OCI-LY7 (cell line): ENCODE results near the gene GFY. TPM values are rescaled to one million over a fixed set of nuclear protein-coding genes. Genes with fewer than 3 reads are reported as not detected.

Source experiments
- BruUV-seq: library from RNA; stranded (reverse); fragments of 400-500 nt; replicated peaks from 2 replicates; lab custom pipeline; 2021; lab: Mats Ljungman, UMichigan
- CTCF ChIA-PET: fragments of 300-600 bp; sonication (Branson Sonifier 250); formaldehyde crosslinking; loops from one replicate; lab custom pipeline; 2022; ENCODE audit warnings: antibody characterized with exemption; ENCODE audit not compliant: unreplicated experiment; lab: Charles Lee
- POLR2A ChIA-PET: fragments of 300-600 bp; sonication (Branson Sonifier 250); formaldehyde crosslinking; loops from one replicate; lab custom pipeline; 2022; ENCODE audit warnings: antibody characterized with exemption; lab: Charles Lee
- DNase-seq: peaks from one replicate; pipeline ENCODE4 v3.0.0-alpha.2; 2015; ENCODE audit warnings: low spot score
- H2AFZ ChIP-seq: fragments of 200-600 bp; sonication (generic), shearing (Covaris generic); 2 replicates; pipeline ENCODE4 v1.6.1; 2014; ENCODE audit warnings: mild to moderate bottlenecking, antibody characterized with exemption, low read length, moderate library complexity
- H3K27ac ChIP-seq: fragments of 200-600 bp; sonication (generic); 2 replicates; pipeline ENCODE4 v1.5.1; 2014; ENCODE audit warnings: mixed run types, low read depth, mild to moderate bottlenecking, moderate library complexity, low read length, inconsistent platforms; ENCODE audit not compliant: poor library complexity, severe bottlenecking
- H3K36me3 ChIP-seq: fragments of 200-600 bp; sonication (generic); 2 replicates; pipeline ENCODE4 v1.6.1; 2014; ENCODE audit warnings: mild to moderate bottlenecking, antibody characterized with exemption, low read length, moderate library complexity, mixed read lengths; ENCODE audit not compliant: insufficient read depth
- H3K4me1 ChIP-seq: fragments of 200-600 bp; sonication (generic); 2 replicates; pipeline ENCODE4 v1.5.1; 2014; ENCODE audit warnings: mild to moderate bottlenecking, low read length; ENCODE audit not compliant: insufficient read depth, poor library complexity, severe bottlenecking
- H3K4me2 ChIP-seq: fragments of 200-600 bp; sonication (generic); 2 replicates; pipeline ENCODE4 v1.6.1; 2014; ENCODE audit warnings: mild to moderate bottlenecking, low read length
- H3K4me3 ChIP-seq: fragments of 200-600 bp; sonication (generic); 2 replicates; pipeline ENCODE4 v1.5.1; 2014; ENCODE audit warnings: mild to moderate bottlenecking, low read depth, low read length; ENCODE audit not compliant: poor library complexity, severe bottlenecking
- H3K79me2 ChIP-seq: fragments of 200-600 bp; sonication (generic); 2 replicates; pipeline ENCODE4 v1.6.1; 2016; ENCODE audit warnings: low read depth, mild to moderate bottlenecking, low read length, moderate library complexity, mixed read lengths; ENCODE audit not compliant: insufficient read depth
- H3K9me2 ChIP-seq: fragments of 200-600 bp; sonication (generic); 2 replicates; pipeline ENCODE4 v1.6.1; 2016; ENCODE audit warnings: mild to moderate bottlenecking, low read length, mixed read lengths; ENCODE audit not compliant: insufficient read depth
- H3K9me3 ChIP-seq: fragments of 200-600 bp; sonication (generic); 2 replicates; pipeline ENCODE4 v1.6.1; 2014; ENCODE audit warnings: mild to moderate bottlenecking, mixed run types, low read length, mixed read lengths
- H4K20me1 ChIP-seq: fragments of 200-600 bp; sonication (generic); 2 replicates; pipeline ENCODE4 v1.6.1; 2014; ENCODE audit warnings: mild to moderate bottlenecking, antibody characterized with exemption, low read length, moderate library complexity, mixed read lengths; ENCODE audit not compliant: insufficient read depth
- CTCF ChIP-seq: fragments of 200-600 bp; sonication (generic); conservative IDR thresholded peaks from 2 replicates; pipeline ENCODE4 v1.5.1; 2014; ENCODE audit warnings: mild to moderate bottlenecking, antibody characterized with exemption, low read length, moderate library complexity, mixed read lengths
- EZH2phosphoT487 ChIP-seq: fragments of 200-600 bp; sonication (generic); IDR thresholded peaks from 2 replicates; pipeline ENCODE4 v1.6.1; 2018; ENCODE audit warnings: low read depth, borderline replicate concordance, mild to moderate bottlenecking, mixed run types, antibody characterized with exemption, low read length, moderate library complexity, mixed read lengths
- intact Hi-C: fragments of 100-400 bp; cut with micrococcal nuclease; formaldehyde crosslinking; loops from one replicate; pipeline ENCODE4 v1.10.0; 2022; ENCODE audit not compliant: unreplicated experiment
- total RNA-seq, 2 experiments: library from RNA; depleted of rRNA in 1 of 2; stranded (reverse); fragments of >200 nt in 1 of 2; shearing (Covaris generic) in 1 of 2; gene quantifications; 2 replicates each; pipeline ENCODE4 v1.2.3, GENCODE V29; 2014 to 2022

Gene GFY
- total RNA-seq, 2 experiments from 2014 or later, result not detected

- ChIA-PET POLR2A (interaction anchor here (0.6 to 1.3 kb wide), 5 partner anchors 12 to 58 kb away, joined by 3 to 5 read pairs (median 3); no protein-coding TSS in a partner anchor), CTCF (interaction anchor here (1.1 to 1.5 kb wide), 2 partner anchors 19 to 41 kb away, joined by 3 to 5 read pairs; no protein-coding TSS in a partner anchor)
- Histone ChIP-seq H3K79me2 (no peaks in the 10 kb centered on the region), H3K9me3 (no peaks in the 10 kb centered on the region; the same call in 1 of the 2 replicates), H3K4me3 (peak overlapping the region; percentile 47), H3K4me1 (peaks cover 87% of the 10 kb centered on the region), H2AFZ (peak overlapping the region; percentile 41; the same call in 1 of the 2 replicates), H4K20me1 (no peaks in the 10 kb centered on the region), H3K4me2 (peak overlapping the region; percentile 78), H3K36me3 (no peaks in the 10 kb centered on the region), H3K9me2 (no peaks in the 10 kb centered on the region), H3K27ac (peak overlapping the region; percentile 92)
- TF ChIP-seq CTCF (no peak), EZH2phosphoT487 (no peak)
- DNase-seq, result peak; percentile 41
- no TSS peak for BruUV-seq
- intact Hi-C loops, result loop anchor here (2.0 kb wide), 2 partner anchors 50 to 124 kb away; no protein-coding TSS in a partner anchor
Measured at GRCh38 chr19:49390131-49390928, 34.9 kb upstream of the GFY start.

GRCh38 chr19:49390929-49391359 is 34.2 kb upstream of the GFY start:
- intact Hi-C loops, result loop anchor here (2.0 kb wide), 2 partner anchors 50 to 124 kb away; no protein-coding TSS in a partner anchor
- Histone ChIP-seq H3K4me3 (peak overlapping the region; percentile 47), H2AFZ (peak overlapping the region; percentile 41; the same call in 1 of the 2 replicates), H3K9me3 (no peaks in the 10 kb centered on the region; the same call in 1 of the 2 replicates), H3K79me2 (no peaks in the 10 kb centered on the region), H3K36me3 (no peaks in the 10 kb centered on the region), H3K9me2 (no peaks in the 10 kb centered on the region), H3K4me2 (peak overlapping the region; percentile 78), H4K20me1 (no peaks in the 10 kb centered on the region), H3K27ac (peak overlapping the region; percentile 92), H3K4me1 (peaks cover 88% of the 10 kb centered on the region)
- no peak for TF ChIP-seq EZH2phosphoT487
- TF ChIP-seq CTCF, result no peak
- ChIA-PET POLR2A (interaction anchor here (0.7 to 1.3 kb wide), 8 partner anchors 12 to 59 kb away, joined by 3 to 5 read pairs (median 3); partner anchors contain the start of gene CD37), CTCF (interaction anchor here (1.0 to 1.5 kb wide), 5 partner anchors 19 to 79 kb away, joined by 3 to 5 read pairs (median 3); no protein-coding TSS in a partner anchor)
- BruUV-seq, result no TSS peak
- DNase-seq, result peak; percentile 93
